ENCODE data around the gene ARRDC1. TPM values are rescaled to one million over a fixed set of nuclear protein-coding genes. Genes with fewer than 3 reads are reported as not detected.

ARRDC1 gene
- total and polyA plus RNA-seq, 9 of the 15 experiments (the other 6 are each of a cell fraction or from before 2014, with no cell fraction given): 0.21 to 45.3 (median 18.6) TPM

DNA sequence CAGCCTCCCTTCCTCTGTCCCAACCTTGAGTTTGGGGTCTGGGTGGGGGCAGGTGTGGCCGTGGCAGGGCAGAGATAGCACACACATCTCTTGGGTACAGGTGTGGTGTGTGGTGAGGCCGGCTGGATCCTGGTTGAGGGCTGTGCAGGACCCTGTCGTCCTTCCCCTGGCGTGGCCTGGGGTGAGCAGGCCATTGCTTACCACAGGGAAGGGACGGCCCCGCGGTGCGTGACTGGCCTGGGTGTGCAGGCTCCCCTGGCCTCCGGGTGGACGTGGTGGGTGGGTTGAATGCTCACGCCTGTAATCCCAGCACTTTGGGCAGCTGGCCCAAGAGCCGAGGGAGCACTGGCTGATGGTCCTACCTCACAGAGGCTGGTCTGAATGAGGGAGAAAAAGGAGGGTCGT, 1.2 kb downstream of the ARRDC1 start:
- FAIRE-seq: peak; percentile 46
- H3K9me3 ChIP-seq (replicated peaks; ENCODE audit: control insufficient read depth, insufficient read depth, low read depth, low read length): no peaks in the 10 kb centered on the region
- no peak overlapping the region for H3K27ac ChIP-seq (ENCODE audit: extremely low read depth, low read depth, low read length)
- BruUV-seq (replicated peaks): no TSS peak
- CTCF ChIA-PET (ENCODE audit: low intra/inter-chr PET ratio): no interaction called here
- H3K79me2 ChIP-seq (ENCODE audit: control insufficient read depth, insufficient read depth, low read length): peaks cover 16% of the 10 kb centered on the region
- in situ Hi-C loops (cut with MboI) (no loop called here), intact Hi-C loops (cut with micrococcal nuclease) (no loop called here)
- WGBS (ENCODE audit: insufficient coverage, low coverage, missing lambda C conversion rate): 47% methylated on average over 10 of the region's 13 CpGs
- no peak for ATAC-seq
- peaks cover 7% of the 10 kb centered on the region; the same call in 1 of the 2 replicates for H4K20me1 ChIP-seq (replicated peaks; ENCODE audit: control insufficient read depth, insufficient read depth, low read length)
- peaks cover 25 to 49% of the 10 kb centered on the region in 2 experiments; a peak in 4 of 5 replicates for H3K4me1 ChIP-seq (replicated peaks in 1 of 2; ENCODE audit: control insufficient read depth in 2 of 2, insufficient read depth in 2 of 2, low read length in 2 of 2)
- no peak for DNase-seq (ENCODE audit: extremely low read depth in 1 of 4, low spot score in 3 of 4)
- POLR2A ChIA-PET: interaction anchor here (1.1 to 1.3 kb wide), 3 partner anchors 12 to 18 kb away, joined by 4 to 11 read pairs (median 4); partner anchors contain the start of gene EHMT1
- H3K36me3 ChIP-seq (ENCODE audit: control insufficient read depth, insufficient read depth, low read length): no peaks in the 10 kb centered on the region
- H3K4me2 ChIP-seq (ENCODE audit: insufficient read depth, low read length): peak overlapping the region; percentile 71
- no peak overlapping the region for H2AFZ ChIP-seq (ENCODE audit: low read depth, low read length)
- no peaks in the 10 kb centered on the region for H3K27me3 ChIP-seq (ENCODE audit: control insufficient read depth in 2 of 2, insufficient read depth in 2 of 2, low read length in 2 of 2)
- H3K9ac ChIP-seq (ENCODE audit: insufficient read depth in 1 of 2, low read depth in 2 of 2, low read length in 2 of 2): peak overlapping the region; percentile 79 to 96; a peak in 3 of 4 replicates
- TF ChIP-seq ZBED1 (IDR thresholded peaks at IDR 0.05): peak; percentile 16; the same call in 1 of the 2 replicates
- no peak for TF ChIP-seq ZNF140 (CRISPR knock-in tag; IDR thresholded peaks at IDR 0.05)
- TF ChIP-seq ZNF263 (CRISPR knock-in tag; IDR thresholded peaks at IDR 0.05; ENCODE audit: borderline replicate concordance): peak; percentile 48; the same call in 1 of the 2 replicates
- TF ChIP-seq NEUROD1 (IDR thresholded peaks at IDR 0.05; ENCODE audit: borderline replicate concordance, low read depth, low read length, partially characterized antibody): no peak
- H3K9me1 ChIP-seq (ENCODE audit: control insufficient read depth, insufficient read depth, low read length): no peaks in the 10 kb centered on the region
- H3K4me3 ChIP-seq: peak overlapping the region; percentile 74

DNA sequence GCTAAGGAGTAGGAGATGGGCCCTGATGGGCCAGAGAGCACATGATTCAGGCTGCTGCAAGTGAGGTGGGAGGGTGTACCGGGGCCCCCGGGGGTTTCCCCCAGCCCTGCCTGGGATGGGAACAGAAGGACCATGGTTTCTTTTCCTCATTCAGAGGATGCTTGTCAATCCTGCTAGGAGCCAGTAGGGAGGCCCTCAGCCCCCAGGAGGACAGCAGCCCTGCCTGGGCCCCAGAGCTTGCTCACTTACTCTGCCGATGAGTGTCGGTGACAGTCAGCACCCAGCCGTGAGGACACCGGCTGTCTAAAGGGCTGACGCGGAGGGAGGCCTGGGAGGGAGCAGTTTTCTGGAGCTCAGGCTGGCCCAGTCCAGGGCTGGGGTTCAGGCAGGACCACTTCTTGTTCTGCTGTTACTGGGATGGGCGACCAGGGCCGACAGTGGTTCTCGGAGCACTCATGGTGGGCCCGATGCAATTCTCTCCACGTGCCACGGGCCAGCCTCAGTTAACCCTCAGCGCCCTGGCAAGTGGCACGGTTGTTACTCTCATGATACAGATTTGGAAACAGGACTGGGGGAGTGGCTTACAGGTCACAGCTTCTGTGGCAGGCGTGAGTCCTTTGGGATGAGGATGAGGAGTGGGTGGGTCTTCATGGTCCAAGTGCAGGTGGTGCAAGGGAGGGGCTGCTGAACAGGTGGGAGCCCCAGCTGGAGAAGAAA, 1.8 kb downstream of the ARRDC1 start:
- no peak for DNase-seq (ENCODE audit: extremely low read depth in 1 of 4, low spot score in 3 of 4)
- 71% methylated on average over 17 of the region's 17 CpGs for WGBS (ENCODE audit: insufficient coverage, low coverage, missing lambda C conversion rate)
- peaks cover 7% of the 10 kb centered on the region; the same call in 1 of the 2 replicates for H4K20me1 ChIP-seq (replicated peaks; ENCODE audit: control insufficient read depth, insufficient read depth, low read length)
- POLR2A ChIA-PET: interaction anchor here (1.1 to 1.3 kb wide), 3 partner anchors 12 to 19 kb away, joined by 4 to 11 read pairs (median 4); partner anchors contain the start of gene EHMT1
- no peaks in the 10 kb centered on the region for H3K36me3 ChIP-seq (ENCODE audit: control insufficient read depth, insufficient read depth, low read length)
- peaks cover 30 to 54% of the 10 kb centered on the region in 2 experiments; a peak in 4 of 5 replicates for H3K4me1 ChIP-seq (replicated peaks in 1 of 2; ENCODE audit: control insufficient read depth in 2 of 2, insufficient read depth in 2 of 2, low read length in 2 of 2)
- H3K4me3 ChIP-seq: no peak overlapping the region
- in situ Hi-C loops (cut with MboI) (no loop called here), intact Hi-C loops (cut with micrococcal nuclease) (no loop called here)
- no peaks in the 10 kb centered on the region for H3K27me3 ChIP-seq (ENCODE audit: control insufficient read depth in 2 of 2, insufficient read depth in 2 of 2, low read length in 2 of 2)
- H3K4me2 ChIP-seq (ENCODE audit: insufficient read depth, low read length): peak overlapping the region; percentile 71
- TSS peak; percentile 40 for BruUV-seq (replicated peaks)
- no peak overlapping the region for H3K27ac ChIP-seq (ENCODE audit: extremely low read depth, low read depth, low read length)
- peaks cover 20% of the 10 kb centered on the region for H3K79me2 ChIP-seq (ENCODE audit: control insufficient read depth, insufficient read depth, low read length)
- peak overlapping the region in 1 of 2 experiments; percentile 96; a peak in 2 of 4 replicates for H3K9ac ChIP-seq (ENCODE audit: insufficient read depth in 1 of 2, low read depth in 2 of 2, low read length in 2 of 2)
- no peak for FAIRE-seq
- no peaks in the 10 kb centered on the region for H3K9me3 ChIP-seq (replicated peaks; ENCODE audit: control insufficient read depth, insufficient read depth, low read depth, low read length)
- H2AFZ ChIP-seq (ENCODE audit: low read depth, low read length): no peak overlapping the region
- ATAC-seq: no peak
- H3K9me1 ChIP-seq (ENCODE audit: control insufficient read depth, insufficient read depth, low read length): peaks cover 3% of the 10 kb centered on the region
- CTCF ChIA-PET (ENCODE audit: low intra/inter-chr PET ratio): no interaction called here
- no peak for TF ChIP-seq XRCC5 (IDR thresholded peaks at IDR 0.05; ENCODE audit: low read depth, low read length)
- TF ChIP-seq ZBTB8A (IDR thresholded peaks at IDR 0.05; ENCODE audit: partially characterized antibody): no peak
- TF ChIP-seq, protein P1, sequence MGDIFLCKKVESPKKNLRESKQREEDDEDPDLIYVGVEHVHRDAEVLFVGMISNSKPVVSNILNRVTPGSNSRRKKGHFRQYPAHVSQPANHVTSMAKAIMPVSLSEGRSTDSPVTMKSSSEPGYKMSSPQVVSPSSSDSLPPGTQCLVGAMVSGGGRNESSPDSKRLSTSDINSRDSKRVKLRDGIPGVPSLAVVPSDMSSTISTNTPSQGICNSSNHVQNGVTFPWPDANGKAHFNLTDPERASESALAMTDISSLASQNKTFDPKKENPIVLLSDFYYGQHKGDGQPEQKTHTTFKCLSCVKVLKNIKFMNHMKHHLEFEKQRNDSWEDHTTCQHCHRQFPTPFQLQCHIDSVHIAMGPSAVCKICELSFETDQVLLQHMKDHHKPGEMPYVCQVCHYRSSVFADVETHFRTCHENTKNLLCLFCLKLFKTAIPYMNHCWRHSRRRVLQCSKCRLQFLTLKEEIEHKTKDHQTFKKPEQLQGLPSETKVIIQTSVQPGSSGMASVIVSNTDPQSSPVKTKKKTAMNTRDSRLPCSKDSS (IDR thresholded peaks at IDR 0.05; ENCODE audit: low read depth, partially characterized antibody): no peak
- TF ChIP-seq FOS (IDR thresholded peaks at IDR 0.05; ENCODE audit: extremely low read depth, insufficient read length): no peak

All from K562 (cell line).